ENCODE data around the gene MYH6. TPM values are rescaled to one million over a fixed set of nuclear protein-coding genes. Genes with fewer than 3 reads are reported as not detected.

The MYH6 gene
- total and polyA plus RNA-seq, 3 donors from 2014 or later = 0.12 to 0.44 (median 0.39) TPM

GRCh38 chr14:23351681-23352505 lies 56.2 kb downstream of the MYH6 start:
- Histone ChIP-seq H3K36me3 (ENCODE audit: low read depth, missing control alignments) (no peaks in the 10 kb centered on the region), H3K27me3 (no peaks in the 10 kb centered on the region), H3K9me3 (no peaks in the 10 kb centered on the region), H3K27ac (peak overlapping the region in 1 of 2 donors; percentile 29), H3K4me3 (peak overlapping the region; percentile 45 to 58), H3K4me1 (peaks cover 5% of the 10 kb centered on the region)
- TF ChIP-seq POLR2A (IDR thresholded peaks at IDR 0.05) (no peak), CTCF (IDR thresholded peaks at IDR 0.05) (no peak)
- intact Hi-C loops (cut with DNase I; ENCODE audit: low total_unique reads) = no loop called here
- 19 to 27% methylated on average over 9 to 59 of the region's 61 CpGs for WGBS, 2 donors
- no peak for DNase-seq

- H3K4me1 ChIP-seq = peaks cover 5% of the 10 kb centered on the region
- DNase-seq = no peak
- TF ChIP-seq POLR2A (IDR thresholded peaks at IDR 0.05) (no peak), CTCF (IDR thresholded peaks at IDR 0.05) (no peak)
- no peaks in the 10 kb centered on the region for H3K9me3 ChIP-seq
- H3K4me3 ChIP-seq = no peak overlapping the region
- no peak overlapping the region for H3K27ac ChIP-seq
- no peaks in the 10 kb centered on the region for H3K36me3 ChIP-seq (ENCODE audit: low read depth, missing control alignments)
- intact Hi-C loops (cut with DNase I; ENCODE audit: low total_unique reads) = no loop called here
- H3K27me3 ChIP-seq = no peaks in the 10 kb centered on the region
- WGBS, 2 donors = 72 to 84% methylated on average over 4 to 8 of the region's 8 CpGs
Measured at GRCh38 chr14:23349156-23349845, 58.8 kb downstream of the MYH6 start.

GRCh38 chr14:23348297-23348655 lies 59.8 kb downstream of the MYH6 start:
- H3K4me1 ChIP-seq = peaks cover 5% of the 10 kb centered on the region
- WGBS, 2 donors = 86 to 89% methylated on average over 6 of the region's 6 CpGs
- no peak for DNase-seq
- H3K27ac ChIP-seq = no peak overlapping the region
- TF ChIP-seq CTCF (IDR thresholded peaks at IDR 0.05) (no peak), POLR2A (IDR thresholded peaks at IDR 0.05) (no peak)
- H3K36me3 ChIP-seq (ENCODE audit: low read depth, missing control alignments) = no peaks in the 10 kb centered on the region
- no peaks in the 10 kb centered on the region for H3K9me3 ChIP-seq
- no peak overlapping the region for H3K4me3 ChIP-seq
- intact Hi-C loops (cut with DNase I; ENCODE audit: low total_unique reads) = no loop called here
- no peaks in the 10 kb centered on the region for H3K27me3 ChIP-seq

- Histone ChIP-seq H3K4me3 (no peak overlapping the region), H3K27ac (no peak overlapping the region), H3K4me1 (peaks cover 5% of the 10 kb centered on the region), H3K36me3 (ENCODE audit: low read depth, missing control alignments) (no peaks in the 10 kb centered on the region), H3K9me3 (no peaks in the 10 kb centered on the region), H3K27me3 (no peaks in the 10 kb centered on the region)
- WGBS, 2 donors = 92% methylated on average over 15 to 19 of the region's 19 CpGs
- intact Hi-C loops (cut with DNase I; ENCODE audit: low total_unique reads) = no loop called here
- DNase-seq = no peak
- TF ChIP-seq POLR2A (IDR thresholded peaks at IDR 0.05) (no peak), CTCF (IDR thresholded peaks at IDR 0.05) (no peak)
Measured at GRCh38 chr14:23347406-23348296, 60.4 kb downstream of the MYH6 start.
